ENCODE results near the gene PEX12.
"Not testable (repeated sequence)": the region's sequence is repeated elsewhere in the genome, so short reads cannot be mapped to it uniquely, and the experiment has no call there.

The PEX12 gene

GRCh38 chr17:35578197-35578928 lies at the start of gene PEX12:
Gene PEX12 (minus strand): TSS chr17:35578571. CDS start chr17:35578021, 550 bp downstream.
- DNase-seq = peak; percentile 93

DNA sequence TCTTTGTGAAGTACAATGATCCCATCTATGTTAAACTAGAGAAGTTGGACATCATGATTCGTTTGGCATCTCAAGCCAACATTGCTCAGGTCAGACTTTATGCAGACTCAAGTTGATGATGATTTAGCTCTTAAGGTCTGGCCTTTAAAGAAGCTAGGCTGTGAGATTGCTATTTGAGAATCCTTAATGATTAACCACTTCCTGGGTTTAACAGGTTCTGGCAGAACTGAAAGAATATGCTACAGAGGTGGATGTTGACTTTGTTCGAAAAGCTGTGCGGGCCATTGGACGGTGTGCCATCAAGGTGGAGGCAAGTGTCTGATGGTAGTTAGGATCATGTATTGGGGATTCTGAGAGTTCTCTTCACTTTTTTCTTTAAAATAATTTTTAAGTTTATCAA lies 49.0 kb upstream of the PEX12 start:
- DNase-seq = no peak

- no peak for DNase-seq
These were observed 43.4 kb upstream of the PEX12 start for GRCh38 chr17:35621768-35622167.

GRCh38 chr17:35618628-35619027 lies 40.3 kb upstream of the PEX12 start:
- DNase-seq = no peak

- DNase-seq = no peak
These were observed 39.1 kb upstream of the PEX12 start for GRCh38 chr17:35617505-35617904.

DNA sequence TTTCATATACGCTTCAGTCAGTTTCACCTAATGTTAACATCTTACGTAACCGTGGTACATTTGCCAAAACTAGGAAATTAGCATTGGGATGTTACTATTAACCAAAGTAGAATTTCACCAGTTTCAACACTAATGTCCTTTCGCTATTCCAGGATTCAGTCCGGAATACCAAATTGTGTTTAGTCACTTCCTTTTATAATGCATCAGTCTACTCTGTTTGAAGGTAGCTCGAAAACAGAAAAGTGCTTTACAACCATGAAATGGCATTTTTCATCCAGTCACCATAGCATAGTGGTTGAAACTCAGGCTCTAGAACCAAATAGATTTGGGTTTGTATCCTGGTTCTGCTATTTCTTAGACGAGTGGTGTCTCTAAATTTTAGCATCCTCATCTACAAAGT lies 38.2 kb upstream of the PEX12 start:
- DNase-seq = no peak

GRCh38 chr17:35614810-35615209 lies 36.4 kb upstream of the PEX12 start:
- DNase-seq = no peak

DNA sequence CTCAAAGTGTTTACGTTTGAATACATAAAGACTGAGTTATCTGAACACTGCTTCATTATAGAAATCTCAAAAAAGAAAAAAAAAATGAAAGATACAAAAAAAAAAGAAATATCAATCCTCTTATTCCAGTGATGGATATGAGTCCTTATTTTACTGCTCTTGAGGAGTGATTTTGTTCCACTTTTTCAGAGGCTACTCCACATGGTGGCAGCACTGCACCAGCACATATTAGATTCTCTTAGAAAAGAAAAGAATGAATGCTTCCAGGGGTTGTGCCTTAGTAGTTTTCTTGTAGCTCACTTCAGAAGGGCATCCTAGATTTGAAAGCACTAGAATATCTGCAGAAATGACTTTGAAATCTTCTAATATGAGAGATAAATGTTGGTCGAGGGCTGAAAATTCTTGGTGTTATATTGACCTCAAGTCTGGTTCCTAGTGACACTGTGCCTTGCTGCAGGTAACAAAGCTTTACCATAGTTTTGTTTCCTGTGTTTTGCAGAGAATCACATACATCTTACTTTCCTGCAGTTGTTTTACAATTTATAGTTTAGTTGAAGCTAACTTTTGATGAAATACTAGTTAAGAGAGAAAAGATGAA lies 34.7 kb upstream of the PEX12 start:
- DNase-seq = peak; percentile 73

DNA sequence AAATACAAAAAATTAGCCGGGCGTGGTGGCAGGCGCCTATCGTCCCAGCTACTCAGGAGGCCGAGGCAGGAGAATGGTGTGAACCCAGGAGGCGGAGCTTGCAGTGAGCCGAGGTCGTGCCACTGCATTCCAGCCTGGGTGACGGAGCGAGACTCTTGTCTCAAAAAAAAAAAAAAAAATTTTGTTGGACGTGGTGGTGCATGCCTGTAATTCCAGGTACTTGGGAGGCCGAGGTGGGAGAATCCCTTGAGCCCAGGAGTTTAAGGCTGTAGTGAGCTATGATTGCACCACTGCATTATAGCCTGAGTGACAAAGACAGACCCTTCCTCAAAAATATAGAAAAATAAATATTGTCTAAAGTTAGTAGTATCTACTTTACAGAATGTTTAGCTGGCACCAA lies 32.4 kb upstream of the PEX12 start:
- DNase-seq = not testable (repeated sequence)

DNA sequence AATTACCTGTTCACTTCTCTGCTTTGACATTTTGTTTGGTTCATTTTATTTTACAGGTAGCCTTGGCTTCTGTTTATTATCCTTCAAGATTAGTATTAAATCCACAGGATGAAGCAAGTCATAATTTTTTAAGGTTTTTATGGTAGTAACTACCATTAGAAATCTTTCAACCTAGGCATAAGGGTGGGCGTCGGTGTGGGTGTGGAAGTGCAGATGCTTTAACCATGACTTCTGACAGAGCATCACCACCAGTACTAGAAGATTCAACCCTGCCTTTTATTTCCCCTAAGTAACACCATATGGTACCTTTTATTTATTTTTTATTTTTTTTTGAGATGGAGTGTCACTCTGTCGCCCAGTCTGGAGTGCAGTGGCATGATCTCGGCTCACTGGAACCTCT lies 31.5 kb upstream of the PEX12 start:
- DNase-seq = no peak

DNA sequence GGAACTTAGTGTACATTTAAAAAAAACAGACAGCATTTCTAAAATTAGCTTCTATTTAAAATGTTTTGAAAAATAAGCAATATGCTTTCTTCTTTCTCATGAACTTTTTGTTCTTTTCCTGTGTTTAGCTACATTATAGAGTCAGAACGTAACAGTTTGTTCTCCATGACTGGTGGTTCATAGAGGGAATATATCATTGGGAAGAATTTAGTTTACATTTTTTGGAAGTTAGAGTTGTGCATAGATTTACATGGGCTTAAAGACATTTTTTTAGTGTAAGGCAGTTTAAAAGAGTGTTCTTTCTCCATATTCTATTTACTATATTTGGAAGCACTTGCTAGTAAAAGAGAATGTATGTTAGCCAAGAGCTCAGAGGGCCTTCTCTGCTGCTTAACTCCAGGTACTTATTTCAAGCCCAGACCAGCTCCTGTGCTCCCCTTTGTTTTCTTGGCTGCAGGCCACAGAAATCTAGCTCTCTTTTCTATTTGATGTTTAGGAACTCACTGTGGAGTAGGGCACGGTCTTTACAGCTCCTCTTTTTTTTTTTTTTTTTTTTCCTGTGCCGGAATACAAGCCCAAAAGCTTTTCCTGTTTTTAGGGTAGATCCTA lies 29.0 kb upstream of the PEX12 start:
- DNase-seq = no peak

DNA sequence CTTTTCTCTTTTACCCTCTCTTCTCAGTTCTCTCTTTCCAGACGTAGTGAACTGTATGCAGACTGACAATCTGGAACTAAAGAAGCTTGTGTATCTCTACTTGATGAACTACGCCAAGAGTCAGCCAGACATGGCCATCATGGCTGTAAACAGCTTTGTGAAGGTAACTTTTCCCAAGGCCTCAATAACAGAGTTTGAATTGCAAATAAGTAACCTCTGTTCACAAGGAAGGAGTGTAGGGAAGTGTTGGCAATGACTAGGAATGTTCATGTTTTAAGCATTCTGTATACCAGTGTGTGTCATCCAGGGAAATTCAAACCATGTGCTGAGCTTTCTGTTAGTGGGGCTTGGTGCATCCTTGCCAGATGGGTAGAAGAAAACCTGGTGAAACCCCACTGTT lies 27.3 kb upstream of the PEX12 start:
- no peak for DNase-seq

GRCh38 chr17:35603674-35604073 lies 25.3 kb upstream of the PEX12 start:
- DNase-seq = no peak

GRCh38 chr17:35597604-35598003 lies 19.2 kb upstream of the PEX12 start:
- DNase-seq = no peak

GRCh38 chr17:35596530-35597233 lies 18.3 kb upstream of the PEX12 start:
- peak; percentile 92 for DNase-seq

- no peak for DNase-seq
These were observed 17.7 kb upstream of the PEX12 start for GRCh38 chr17:35596072-35596471.

DNA sequence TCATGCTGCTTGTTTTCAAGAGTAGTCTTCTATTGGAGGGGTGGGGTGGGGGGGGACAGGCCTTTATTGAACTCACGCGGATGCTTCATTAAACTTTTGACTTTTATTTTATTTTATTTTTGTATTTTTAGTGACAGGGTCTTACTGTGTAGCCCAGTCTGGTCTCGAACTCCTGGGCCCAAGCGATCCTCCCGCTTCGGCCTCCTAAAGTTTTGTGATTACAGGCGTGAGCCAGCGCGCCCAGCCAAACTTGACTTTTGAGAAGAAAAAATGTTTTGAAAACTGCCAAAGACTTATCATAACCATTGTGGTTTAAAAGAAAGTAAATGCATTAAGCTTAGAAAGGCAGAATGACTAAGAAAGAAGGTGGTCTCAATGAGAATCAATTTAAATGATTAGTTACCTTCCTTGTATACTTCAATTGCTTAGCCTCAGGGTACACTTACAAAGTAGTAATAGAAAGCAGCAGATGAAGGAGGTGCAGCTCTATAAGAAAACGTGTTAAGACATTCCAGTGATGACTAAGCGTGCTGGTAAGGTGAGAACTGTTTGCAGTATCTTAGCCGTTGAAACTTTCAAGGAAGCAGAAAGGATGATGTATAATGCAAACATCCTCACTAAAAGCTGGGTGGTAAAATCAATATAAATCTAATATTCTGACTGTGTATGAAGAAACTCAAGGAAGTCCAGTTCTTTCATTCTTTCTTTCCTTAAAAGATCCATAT lies 10.0 kb upstream of the PEX12 start:
- DNase-seq = peak; percentile 70

- peak; percentile 98 for DNase-seq
These were observed 8.9 kb upstream of the PEX12 start, which contains the start of gene AP2B1 for GRCh38 chr17:35587074-35587961. Gene AP2B1 (plus strand): TSS chr17:35587322. CDS start chr17:35594031, 6,709 bp downstream.

DNA sequence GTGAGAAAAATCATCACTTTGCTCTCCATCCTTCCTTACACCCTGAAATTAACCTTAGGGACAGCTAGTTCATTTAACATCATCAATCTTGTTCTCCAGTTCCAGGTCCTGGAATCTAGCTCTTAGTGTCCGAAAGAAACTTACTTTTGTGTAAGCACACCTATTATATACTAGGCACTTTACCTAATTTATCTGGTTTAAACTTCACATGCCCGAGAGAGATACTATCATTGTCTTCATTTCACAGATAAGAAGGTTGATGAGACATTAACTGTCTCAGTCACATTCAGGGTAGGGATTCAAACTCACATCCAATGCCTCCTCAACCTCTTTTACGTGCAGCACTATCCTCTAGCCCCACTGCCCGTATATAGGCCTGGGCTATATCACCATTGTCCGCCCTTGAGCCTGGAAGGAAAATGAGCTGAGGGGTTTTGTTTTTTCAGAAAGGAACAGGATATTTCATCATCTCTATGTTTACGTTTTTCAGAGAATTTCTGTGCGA lies 8.2 kb upstream of the PEX12 start:
- no peak for DNase-seq

DNA sequence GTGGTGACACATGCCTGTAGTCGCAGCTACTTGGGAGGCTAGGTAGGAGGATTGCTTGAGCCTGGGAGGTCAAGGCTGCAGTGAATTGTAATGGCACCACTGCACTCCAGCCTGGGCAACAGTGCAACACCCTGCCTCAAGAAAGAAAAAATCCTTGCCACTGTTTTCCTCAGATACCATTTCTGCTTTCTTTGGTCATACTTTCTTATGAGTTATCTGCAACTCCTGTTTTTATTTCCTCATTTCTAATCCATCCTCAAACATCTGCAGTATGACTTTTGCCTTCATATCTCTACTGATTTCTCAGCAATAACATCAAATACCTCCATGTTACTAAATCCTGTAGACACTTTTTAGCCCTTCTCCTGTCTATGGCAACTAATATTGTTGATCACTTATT lies 5.7 kb upstream of the PEX12 start:
- DNase-seq = no peak

DNA sequence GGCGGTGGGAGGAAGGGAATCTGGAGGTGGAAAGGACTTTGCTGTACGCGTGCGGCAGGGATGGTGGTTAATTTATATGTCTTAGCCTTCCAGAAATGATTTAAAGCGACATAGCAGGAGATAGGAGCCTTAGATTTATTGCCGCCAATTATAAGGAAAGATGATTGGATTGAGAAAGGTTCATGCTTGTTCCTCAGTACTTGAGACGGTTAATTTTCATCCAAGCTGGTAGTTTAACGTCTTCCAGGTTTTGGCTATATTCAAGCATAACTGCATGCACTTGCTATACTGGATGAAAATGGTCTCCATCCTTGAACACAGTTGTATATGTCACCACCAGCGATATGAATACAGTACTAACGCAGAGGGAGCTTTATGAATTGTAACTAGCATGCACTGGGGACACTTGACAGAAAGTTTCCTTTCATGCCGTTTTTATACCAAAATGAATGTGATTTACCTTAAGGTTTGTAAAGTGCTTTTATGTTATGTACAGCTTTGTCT lies 610 bp upstream of the PEX12 start:
- DNase-seq = no peak

DNA sequence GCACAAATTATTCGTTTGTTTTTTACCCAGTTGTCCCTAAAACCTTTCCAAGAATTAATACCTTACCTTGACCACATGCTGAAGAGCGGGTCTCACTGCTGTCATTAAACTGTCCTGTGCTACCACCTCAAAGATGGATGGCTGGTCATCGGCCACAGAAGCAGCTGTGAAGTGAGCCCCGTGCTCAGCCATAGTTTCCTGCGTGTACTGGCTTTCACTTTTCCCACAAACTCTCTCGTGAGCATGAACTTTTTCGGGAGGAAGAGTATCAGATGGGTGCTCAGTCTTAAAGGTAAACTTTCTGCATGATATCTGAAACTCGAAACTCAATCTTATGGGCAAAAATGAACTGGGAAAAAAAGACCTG lies 558 bp downstream of the PEX12 start:
- DNase-seq = no peak

Measured in islet precursor cell (in vitro differentiated cells).